Measurements from ENCODE around the gene ZNF208.
"Not testable (repeated sequence)": the region's sequence is repeated elsewhere in the genome, so short reads cannot be mapped to it uniquely, and the experiment has no call there.

The ZNF208 gene
- 12.3 to 18.2 reads per million in 2 donors for total RNA-seq

- peak; percentile 12 for DNase-seq
Observed at GRCh38 chr19:22010437-22011143, at the start of gene ZNF208. ZNF208 (minus strand) TSS chr19:22010943; CDS start chr19:22010794, 149 bp downstream.

DNA sequence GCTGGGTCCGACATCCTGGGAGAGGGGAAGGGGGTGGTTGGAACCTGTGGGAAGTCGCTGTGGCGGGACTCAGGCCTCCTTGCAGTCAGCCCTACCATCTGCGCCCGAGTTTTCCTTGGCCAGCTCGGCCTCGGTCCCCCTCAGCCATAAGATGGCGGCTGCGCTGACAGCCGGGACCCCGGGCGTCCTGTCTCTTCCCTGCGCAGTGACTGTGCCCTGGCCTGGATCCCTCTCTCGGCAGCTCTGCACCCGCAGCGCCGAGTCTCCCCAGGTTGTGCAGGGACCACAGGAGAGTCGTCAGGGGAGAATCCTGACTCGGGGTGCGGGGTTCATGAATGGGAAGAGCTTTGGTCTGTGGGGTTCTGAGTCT is 41.9 kb upstream of the ZNF208 start:
- DNase-seq, result peak; percentile 5

GRCh38 chr19:22041151-22041550 is 30.4 kb upstream of the ZNF208 start:
- not testable (repeated sequence) for DNase-seq

- no peak for DNase-seq
Observed at GRCh38 chr19:22030680-22031079, 19.9 kb upstream of the ZNF208 start.

- no peak for DNase-seq
Observed at GRCh38 chr19:22026687-22027086, 15.9 kb upstream of the ZNF208 start.

DNA sequence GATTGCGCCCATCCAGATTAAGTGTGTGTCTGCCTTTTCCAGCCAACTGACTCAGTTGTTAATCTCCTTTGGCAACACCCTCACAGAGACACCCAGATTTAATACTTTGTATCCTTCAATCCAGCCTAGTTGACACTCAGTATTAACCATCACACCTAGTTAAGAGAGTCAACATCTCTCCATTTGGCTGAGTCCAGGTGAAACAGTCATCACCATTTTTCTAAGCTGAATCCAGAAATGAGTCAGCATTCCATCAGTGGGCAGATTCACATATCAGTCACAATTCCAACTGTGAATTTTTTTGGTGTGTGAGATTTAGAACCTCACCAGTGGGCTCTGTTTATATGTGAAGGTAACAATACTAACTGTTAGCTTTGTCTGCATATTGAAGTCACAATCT is 14.8 kb upstream of the ZNF208 start:
- DNase-seq, result not testable (repeated sequence)

- no peak for DNase-seq
Observed at GRCh38 chr19:21970466-21970865, 40.3 kb downstream of the ZNF208 start.

DNA sequence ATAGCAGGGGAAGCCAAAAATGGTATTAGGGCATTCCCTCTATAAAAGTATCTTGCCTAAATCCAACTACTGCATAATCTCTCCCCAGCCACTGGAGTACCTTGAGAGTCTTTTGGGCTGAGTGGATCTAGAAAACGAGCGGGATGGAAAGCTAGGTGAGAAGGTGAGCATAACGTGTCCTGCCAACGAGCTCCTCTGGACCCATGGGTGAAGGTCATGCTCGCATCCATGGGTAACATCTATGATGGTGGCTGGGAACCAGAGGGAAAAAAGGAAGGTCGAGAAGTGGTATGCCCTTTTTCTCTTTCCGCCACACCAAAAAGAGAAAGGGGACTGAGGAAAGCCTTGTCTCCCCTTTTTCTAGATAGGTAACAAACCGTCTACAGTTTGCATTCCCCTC is 63.0 kb downstream of the ZNF208 start:
- DNase-seq, result no peak

DNA sequence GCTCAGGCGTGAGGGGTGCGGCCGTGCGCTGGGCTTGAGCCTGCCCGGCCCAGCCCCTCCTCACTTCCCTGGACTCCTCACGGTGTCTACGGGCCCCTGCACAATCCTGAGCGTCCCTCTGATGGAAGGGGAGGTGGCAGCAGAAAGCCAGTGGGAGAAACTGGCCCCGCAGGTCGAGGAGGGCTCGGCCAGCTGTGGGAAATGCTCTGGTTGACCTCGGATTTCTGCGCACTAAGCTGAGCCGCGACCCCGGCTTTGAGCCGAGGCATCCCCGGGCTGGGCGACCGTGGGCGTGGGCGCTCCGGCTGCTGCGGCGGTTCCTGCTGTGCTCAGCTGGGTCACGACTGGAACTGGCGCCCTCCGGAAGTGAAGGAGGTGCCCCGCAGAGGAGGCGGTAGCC is 70.1 kb downstream of the ZNF208 start:
- no peak for DNase-seq

DNA sequence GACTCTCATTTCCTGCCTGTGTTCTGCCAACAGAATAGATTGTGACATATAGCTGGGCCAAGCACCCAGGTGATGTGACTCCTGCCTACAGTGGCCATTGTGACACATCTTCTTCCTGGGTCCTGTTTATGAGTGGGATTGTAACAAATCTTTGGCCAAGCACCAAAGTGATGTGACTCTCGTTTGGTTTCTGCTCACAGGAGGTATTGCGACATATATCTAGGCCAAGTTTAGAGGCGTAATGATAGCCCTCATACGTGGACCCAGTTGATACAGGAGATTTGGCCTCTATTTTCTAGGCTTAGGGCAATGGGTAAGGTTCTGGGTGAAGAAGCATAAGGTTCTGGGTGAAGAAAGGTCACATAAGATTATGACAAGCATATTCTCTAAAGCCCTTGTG is 76.2 kb downstream of the ZNF208 start:
- DNase-seq, result no peak

GRCh38 chr19:21934131-21934530 is 76.6 kb downstream of the ZNF208 start:
- DNase-seq, result no peak

GRCh38 chr19:21922276-21922675 is 88.5 kb downstream of the ZNF208 start:
- DNase-seq, result no peak

- DNase-seq, result no peak
Observed at GRCh38 chr19:21921691-21922180, 89.0 kb downstream of the ZNF208 start.

DNA sequence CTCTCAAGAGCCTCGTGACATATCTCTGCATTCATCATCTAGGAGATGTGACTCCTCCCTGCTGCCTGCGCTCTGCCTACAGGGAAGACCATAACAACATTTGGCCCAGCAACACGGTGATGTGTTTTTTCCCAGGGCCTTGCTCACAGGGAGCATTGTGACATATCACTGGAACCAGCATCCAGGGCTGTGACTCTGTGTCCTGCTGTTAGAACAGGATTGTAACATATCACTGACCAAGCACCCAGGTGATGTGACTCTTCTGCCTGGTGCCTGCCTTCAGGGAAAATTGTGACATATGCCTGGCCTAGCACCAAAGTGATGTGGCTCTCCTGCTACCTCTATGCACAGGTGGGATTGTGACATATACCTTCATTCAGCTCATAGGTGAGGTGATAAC is 95.3 kb downstream of the ZNF208 start:
- no peak for DNase-seq

GRCh38 chr19:21912654-21913053 is 98.1 kb downstream of the ZNF208 start:
- DNase-seq, result no peak

- no peak for DNase-seq
Observed at GRCh38 chr19:21910318-21910717, 100.4 kb downstream of the ZNF208 start.

- DNase-seq, result no peak
Observed at GRCh38 chr19:21908066-21908465, 102.7 kb downstream of the ZNF208 start.

GRCh38 chr19:21907516-21907915 is 103.2 kb downstream of the ZNF208 start:
- DNase-seq, result no peak

DNA sequence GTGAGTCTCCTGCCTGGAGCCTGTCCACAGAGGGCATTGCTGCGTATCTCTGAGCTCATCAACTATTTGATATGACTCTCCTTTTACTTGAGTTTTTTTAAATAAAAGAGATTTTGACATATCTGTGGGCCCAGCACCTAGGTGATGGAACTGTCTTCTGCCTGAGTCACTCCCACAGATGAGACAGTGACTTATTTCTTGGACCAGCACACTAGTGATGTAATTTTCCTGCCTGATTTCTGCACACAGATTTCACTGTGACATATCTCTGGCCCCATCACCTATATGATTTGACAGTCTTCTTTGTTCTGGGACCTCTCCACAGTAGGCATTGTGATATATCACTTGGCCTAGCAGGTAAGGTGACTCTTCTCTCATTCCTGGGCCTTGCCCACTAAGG is 108.2 kb downstream of the ZNF208 start:
- DNase-seq, result no peak

DNA sequence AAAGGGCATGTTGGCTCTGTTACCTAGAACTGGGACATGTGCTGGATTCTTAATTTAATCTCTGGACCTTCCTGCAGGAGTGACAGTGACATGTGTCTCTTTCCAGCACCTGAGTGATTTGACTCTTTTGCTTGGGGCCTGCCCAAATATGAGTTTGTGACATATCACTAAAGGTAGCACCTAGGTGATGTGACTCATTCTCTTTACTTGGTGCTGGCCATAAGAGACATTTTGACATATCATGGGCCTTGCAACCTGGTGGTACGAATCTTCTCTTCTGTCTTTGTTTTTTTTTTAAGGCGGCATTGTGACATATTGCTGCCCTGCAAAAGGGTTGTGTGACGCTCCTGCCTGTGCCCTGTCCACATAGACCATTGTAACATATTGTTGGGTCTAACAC is 108.9 kb downstream of the ZNF208 start:
- DNase-seq, result no peak

DNA sequence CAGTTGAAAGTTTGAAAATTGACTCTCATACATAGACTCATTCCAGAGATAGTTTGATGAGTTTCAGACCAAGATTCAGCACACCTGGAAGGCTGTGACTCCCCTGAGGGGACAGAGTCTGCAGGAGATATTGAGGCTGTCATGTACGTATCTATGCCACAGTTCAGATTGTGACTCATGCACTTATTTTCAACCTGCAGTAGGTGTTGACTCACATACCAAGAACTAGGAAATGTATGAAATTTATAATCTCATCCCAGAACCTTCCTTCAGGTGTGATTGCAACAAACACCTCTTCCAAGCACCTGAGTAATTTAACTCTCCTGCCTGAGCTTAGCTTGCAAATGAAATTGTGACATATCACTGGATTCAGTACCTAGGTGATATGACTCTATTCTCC is 110.3 kb downstream of the ZNF208 start:
- DNase-seq, result no peak

DNA sequence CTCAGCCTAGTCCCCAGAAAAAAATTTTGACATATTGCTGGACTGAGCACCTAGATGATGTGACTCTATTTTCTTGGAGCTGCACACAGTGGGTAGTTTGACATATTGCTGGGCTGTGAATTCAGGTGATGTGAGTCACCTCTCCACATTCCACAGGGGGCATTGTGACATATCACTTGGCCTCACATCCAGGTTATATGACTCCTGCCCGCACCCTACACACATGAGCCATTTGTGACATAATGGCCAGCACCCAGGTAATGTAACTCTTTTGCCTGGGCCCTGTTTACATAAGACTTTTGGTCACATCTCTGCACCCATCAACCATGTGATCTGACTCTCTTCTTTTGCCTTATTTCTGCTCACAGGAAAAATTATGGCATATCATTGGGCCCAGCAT is 119.7 kb downstream of the ZNF208 start:
- DNase-seq, result no peak

DNA sequence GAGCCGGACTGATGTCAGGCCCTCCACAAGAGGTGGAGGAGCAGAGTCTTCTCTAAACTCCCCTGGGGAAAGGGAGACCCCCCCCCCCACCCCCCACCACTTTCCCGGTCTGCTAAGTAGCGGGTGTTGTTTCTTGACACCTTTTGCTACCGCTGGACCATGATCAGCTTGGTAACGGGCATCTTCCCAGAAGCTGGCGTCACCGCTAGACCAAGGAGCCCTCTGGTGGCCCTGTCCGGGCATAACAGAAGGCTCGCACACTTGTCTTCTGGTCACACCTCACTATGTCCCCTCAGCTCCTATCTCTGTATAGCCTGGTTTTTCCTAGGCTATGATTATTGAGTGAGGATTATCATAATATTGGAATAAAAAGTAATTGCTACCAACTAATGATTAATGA is 120.7 kb downstream of the ZNF208 start:
- DNase-seq, result not testable (repeated sequence)

- DNase-seq, result not testable (repeated sequence)
Observed at GRCh38 chr19:21885516-21885915, 125.2 kb downstream of the ZNF208 start.

- DNase-seq, result not testable (repeated sequence)
Observed at GRCh38 chr19:21884786-21885185, 126.0 kb downstream of the ZNF208 start.

Data from T-helper 9 cell (primary cell).